ENCODE data around the gene HS6ST1.

HS6ST1 gene

DNA sequence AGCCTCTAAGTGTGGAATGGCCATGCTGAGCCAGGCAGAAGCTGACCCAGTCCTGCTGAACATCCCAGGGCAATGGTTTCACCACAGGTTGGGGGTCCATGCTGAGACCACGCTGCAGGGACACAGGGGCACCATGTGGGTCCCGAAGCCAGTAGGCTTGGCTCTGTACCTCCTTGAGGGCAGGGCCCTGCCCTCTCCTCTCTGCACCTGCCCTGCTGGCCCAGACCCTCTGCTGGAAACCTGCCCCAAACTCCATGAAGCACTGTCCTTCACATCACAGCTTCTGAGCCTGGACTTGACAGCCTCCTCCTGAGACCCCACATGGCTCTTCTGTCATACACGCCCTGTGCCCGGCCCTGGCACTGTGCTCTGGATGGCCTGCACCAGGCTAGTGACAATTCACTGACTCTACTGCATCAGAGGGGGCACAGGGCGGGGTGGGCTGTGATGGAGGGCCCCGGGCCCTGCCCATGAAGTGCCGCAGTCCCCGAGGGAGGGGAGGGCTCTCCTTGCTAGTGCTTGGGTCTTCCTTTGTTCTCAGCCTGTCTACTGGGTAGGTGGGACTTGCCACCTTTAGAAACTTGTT, 24.7 kb downstream of the HS6ST1 start:
- Histone ChIP-seq H3K27ac (ENCODE audit: extremely low read depth, low read depth, low read length) (no peak overlapping the region), H3K9me3 (ENCODE audit: control insufficient read depth, insufficient read depth, low read depth, low read length) (no peaks in the 10 kb centered on the region), H3K36me3 (ENCODE audit: control insufficient read depth in 2 of 2, insufficient read depth in 1 of 2, low read length in 2 of 2) (peaks cover 0 to 4% of the 10 kb centered on the region in 2 experiments; a peak in 1 of 3 replicates), H3K4me1 (ENCODE audit: control insufficient read depth, insufficient read depth, low read length) (no peaks in the 10 kb centered on the region), H3K4me3 (ENCODE audit: low read depth, low read length) (no peak overlapping the region)
- ChIA-PET CTCF (no interaction called here), POLR2A (no interaction called here)
- TF ChIP-seq ZNF571 (tag by site-specific recombination; IDR thresholded peaks at IDR 0.05), result no peak
- no peak for TF ChIP-seq ZXDB (tag by site-specific recombination; IDR thresholded peaks at IDR 0.05)
- no peak for TF ChIP-seq ZNF121 (tag by site-specific recombination; IDR thresholded peaks at IDR 0.05)
- TF ChIP-seq ZNF202 (tag by site-specific recombination; IDR thresholded peaks at IDR 0.05; ENCODE audit: borderline replicate concordance), result no peak
- TF ChIP-seq, protein P1, sequence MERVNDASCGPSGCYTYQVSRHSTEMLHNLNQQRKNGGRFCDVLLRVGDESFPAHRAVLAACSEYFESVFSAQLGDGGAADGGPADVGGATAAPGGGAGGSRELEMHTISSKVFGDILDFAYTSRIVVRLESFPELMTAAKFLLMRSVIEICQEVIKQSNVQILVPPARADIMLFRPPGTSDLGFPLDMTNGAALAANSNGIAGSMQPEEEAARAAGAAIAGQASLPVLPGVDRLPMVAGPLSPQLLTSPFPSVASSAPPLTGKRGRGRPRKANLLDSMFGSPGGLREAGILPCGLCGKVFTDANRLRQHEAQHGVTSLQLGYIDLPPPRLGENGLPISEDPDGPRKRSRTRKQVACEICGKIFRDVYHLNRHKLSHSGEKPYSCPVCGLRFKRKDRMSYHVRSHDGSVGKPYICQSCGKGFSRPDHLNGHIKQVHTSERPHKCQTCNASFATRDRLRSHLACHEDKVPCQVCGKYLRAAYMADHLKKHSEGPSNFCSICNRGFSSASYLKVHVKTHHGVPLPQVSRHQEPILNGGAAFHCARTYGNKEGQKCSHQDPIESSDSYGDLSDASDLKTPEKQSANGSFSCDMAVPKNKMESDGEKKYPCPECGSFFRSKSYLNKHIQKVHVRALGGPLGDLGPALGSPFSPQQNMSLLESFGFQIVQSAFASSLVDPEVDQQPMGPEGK (tag by site-specific recombination; IDR thresholded peaks at IDR 0.05), result no peak
- no peak for TF ChIP-seq ZNF133 (tag by site-specific recombination; IDR thresholded peaks at IDR 0.05)
- TF ChIP-seq ZNF302 (tag by site-specific recombination; IDR thresholded peaks at IDR 0.05; ENCODE audit: low read depth), result no peak
- TF ChIP-seq, protein P2, sequence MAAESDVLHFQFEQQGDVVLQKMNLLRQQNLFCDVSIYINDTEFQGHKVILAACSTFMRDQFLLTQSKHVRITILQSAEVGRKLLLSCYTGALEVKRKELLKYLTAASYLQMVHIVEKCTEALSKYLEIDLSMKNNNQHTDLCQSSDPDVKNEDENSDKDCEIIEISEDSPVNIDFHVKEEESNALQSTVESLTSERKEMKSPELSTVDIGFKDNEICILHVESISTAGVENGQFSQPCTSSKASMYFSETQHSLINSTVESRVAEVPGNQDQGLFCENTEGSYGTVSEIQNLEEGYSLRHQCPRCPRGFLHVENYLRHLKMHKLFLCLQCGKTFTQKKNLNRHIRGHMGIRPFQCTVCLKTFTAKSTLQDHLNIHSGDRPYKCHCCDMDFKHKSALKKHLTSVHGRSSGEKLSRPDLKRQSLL (tag by site-specific recombination; IDR thresholded peaks at IDR 0.05), result no peak
- TF ChIP-seq ZNF76 (tag by site-specific recombination; IDR thresholded peaks at IDR 0.05; ENCODE audit: borderline replicate concordance, low read depth), result no peak
- TF ChIP-seq, protein P3, sequence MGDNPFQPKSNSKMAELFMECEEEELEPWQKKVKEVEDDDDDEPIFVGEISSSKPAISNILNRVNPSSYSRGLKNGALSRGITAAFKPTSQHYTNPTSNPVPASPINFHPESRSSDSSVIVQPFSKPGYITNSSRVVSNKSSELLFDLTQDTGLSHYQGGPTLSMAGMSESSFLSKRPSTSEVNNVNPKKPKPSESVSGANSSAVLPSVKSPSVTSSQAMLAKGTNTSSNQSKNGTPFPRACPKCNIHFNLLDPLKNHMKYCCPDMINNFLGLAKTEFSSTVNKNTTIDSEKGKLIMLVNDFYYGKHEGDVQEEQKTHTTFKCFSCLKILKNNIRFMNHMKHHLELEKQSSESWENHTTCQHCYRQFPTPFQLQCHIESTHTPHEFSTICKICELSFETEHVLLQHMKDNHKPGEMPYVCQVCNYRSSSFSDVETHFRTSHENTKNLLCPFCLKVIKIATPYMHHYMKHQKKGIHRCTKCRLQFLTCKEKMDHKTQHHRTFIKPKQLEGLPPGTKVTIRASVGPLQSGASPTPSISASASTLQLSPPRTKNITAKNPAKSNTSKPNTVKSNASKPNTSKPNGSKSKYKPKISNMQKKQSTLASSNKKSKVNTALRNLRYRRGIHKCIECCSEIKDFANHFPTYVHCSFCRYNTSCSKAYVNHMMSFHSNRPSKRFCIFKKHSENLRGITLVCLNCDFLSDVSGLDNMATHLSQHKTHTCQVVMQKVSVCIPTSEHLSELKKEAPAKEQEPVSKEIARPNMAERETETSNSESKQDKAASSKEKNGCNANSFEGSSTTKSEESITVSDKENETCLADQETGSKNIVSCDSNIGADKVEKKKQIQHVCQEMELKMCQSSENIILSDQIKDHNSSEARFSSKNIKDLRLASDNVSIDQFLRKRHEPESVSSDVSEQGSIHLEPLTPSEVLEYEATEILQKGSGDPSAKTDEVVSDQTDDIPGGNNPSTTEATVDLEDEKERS (tag by site-specific recombination; IDR thresholded peaks at IDR 0.05), result no peak
- TF ChIP-seq ZNF239 (tag by site-specific recombination; IDR thresholded peaks at IDR 0.05), result no peak

GRCh38 chr2:128293426-128293755, 25.3 kb downstream of the HS6ST1 start:
- no peaks in the 10 kb centered on the region for H3K9me3 ChIP-seq (ENCODE audit: control insufficient read depth, insufficient read depth, low read depth, low read length)
- H3K27ac ChIP-seq (ENCODE audit: extremely low read depth, low read depth, low read length), result no peak overlapping the region
- ChIA-PET CTCF (no interaction called here), POLR2A (no interaction called here)
- TF ChIP-seq SP2 (tag by site-specific recombination; IDR thresholded peaks at IDR 0.05) (no peak), ZNF670 (tag by site-specific recombination; IDR thresholded peaks at IDR 0.05; ENCODE audit: low read depth) (no peak), PBX3 (CRISPR knock-in tag; IDR thresholded peaks at IDR 0.05) (no peak), ZNF214 (tag by site-specific recombination; IDR thresholded peaks at IDR 0.05; ENCODE audit: borderline replicate concordance) (no peak), ZIC2 (tag by site-specific recombination; IDR thresholded peaks at IDR 0.05) (0 out of 2 replicates have a peak, but pooled peaks have one; percentile 1), MZF1 (tag by site-specific recombination; IDR thresholded peaks at IDR 0.05; ENCODE audit: borderline replicate concordance) (no peak), KLF7 (tag by site-specific recombination; IDR thresholded peaks at IDR 0.05; ENCODE audit: borderline replicate concordance) (no peak)
- TF ChIP-seq, protein P4, sequence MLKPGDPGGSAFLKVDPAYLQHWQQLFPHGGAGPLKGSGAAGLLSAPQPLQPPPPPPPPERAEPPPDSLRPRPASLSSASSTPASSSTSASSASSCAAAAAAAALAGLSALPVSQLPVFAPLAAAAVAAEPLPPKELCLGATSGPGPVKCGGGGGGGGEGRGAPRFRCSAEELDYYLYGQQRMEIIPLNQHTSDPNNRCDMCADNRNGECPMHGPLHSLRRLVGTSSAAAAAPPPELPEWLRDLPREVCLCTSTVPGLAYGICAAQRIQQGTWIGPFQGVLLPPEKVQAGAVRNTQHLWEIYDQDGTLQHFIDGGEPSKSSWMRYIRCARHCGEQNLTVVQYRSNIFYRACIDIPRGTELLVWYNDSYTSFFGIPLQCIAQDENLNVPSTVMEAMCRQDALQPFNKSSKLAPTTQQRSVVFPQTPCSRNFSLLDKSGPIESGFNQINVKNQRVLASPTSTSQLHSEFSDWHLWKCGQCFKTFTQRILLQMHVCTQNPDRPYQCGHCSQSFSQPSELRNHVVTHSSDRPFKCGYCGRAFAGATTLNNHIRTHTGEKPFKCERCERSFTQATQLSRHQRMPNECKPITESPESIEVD (tag by site-specific recombination; IDR thresholded peaks at IDR 0.05), result no peak
- no peaks in the 10 kb centered on the region for H3K4me1 ChIP-seq (ENCODE audit: control insufficient read depth, insufficient read depth, low read length)
- peaks cover 0 to 4% of the 10 kb centered on the region in 2 experiments; a peak in 1 of 3 replicates for H3K36me3 ChIP-seq (ENCODE audit: control insufficient read depth in 2 of 2, insufficient read depth in 1 of 2, low read length in 2 of 2)
- H3K4me3 ChIP-seq (ENCODE audit: low read depth, low read length), result no peak overlapping the region
